ENCODE measurements around the gene VASH1.

The VASH1 gene

GRCh38 chr14:76767681-76768656 is 6.7 kb downstream of the VASH1 start:
- Histone ChIP-seq H3K36me3 (ENCODE audit: insufficient read depth, low read depth, low read length) (no peaks in the 10 kb centered on the region), H3K4me1 (ENCODE audit: insufficient read depth, low read length) (peaks cover 16% of the 10 kb centered on the region), H3K9ac (ENCODE audit: low read depth, low read length) (no peak overlapping the region), H3K4me3 (ENCODE audit: low read length) (peak overlapping the region; percentile 40; the same call in 1 of the 2 replicates), H3K27me3 (ENCODE audit: insufficient read depth, low read length) (peaks cover 30% of the 10 kb centered on the region), H3K9me3 (ENCODE audit: insufficient read depth, low read depth, low read length) (no peaks in the 10 kb centered on the region), H3K27ac (ENCODE audit: low read length) (no peak overlapping the region)

GRCh38 chr14:76768671-76769500 is 7.6 kb downstream of the VASH1 start:
- H3K4me1 ChIP-seq (ENCODE audit: insufficient read depth, low read length) = peaks cover 16% of the 10 kb centered on the region
- peaks cover 21% of the 10 kb centered on the region for H3K27me3 ChIP-seq (ENCODE audit: insufficient read depth, low read length)
- no peaks in the 10 kb centered on the region for H3K36me3 ChIP-seq (ENCODE audit: insufficient read depth, low read depth, low read length)
- no peak overlapping the region for H3K9ac ChIP-seq (ENCODE audit: low read depth, low read length)
- H3K27ac ChIP-seq (ENCODE audit: low read length) = no peak overlapping the region
- H3K4me3 ChIP-seq (ENCODE audit: low read length) = peak overlapping the region; percentile 40; the same call in 1 of the 2 replicates
- H3K9me3 ChIP-seq (ENCODE audit: insufficient read depth, low read depth, low read length) = no peaks in the 10 kb centered on the region

- H3K27me3 ChIP-seq (ENCODE audit: insufficient read depth, low read length) = peaks cover 17% of the 10 kb centered on the region
Observed at GRCh38 chr14:76769636-76770292, 8.5 kb downstream of the VASH1 start.

GRCh38 chr14:76770521-76771436 is 9.5 kb downstream of the VASH1 start:
- H3K4me1 ChIP-seq (ENCODE audit: insufficient read depth, low read length) = peaks cover 16% of the 10 kb centered on the region
- H3K9ac ChIP-seq (ENCODE audit: low read depth, low read length) = no peak overlapping the region
- no peaks in the 10 kb centered on the region for H3K9me3 ChIP-seq (ENCODE audit: insufficient read depth, low read depth, low read length)
- peaks cover 12% of the 10 kb centered on the region for H3K27me3 ChIP-seq (ENCODE audit: insufficient read depth, low read length)
- no peak overlapping the region for H3K27ac ChIP-seq (ENCODE audit: low read length)
- H3K4me3 ChIP-seq (ENCODE audit: low read length) = no peak overlapping the region
- H3K36me3 ChIP-seq (ENCODE audit: insufficient read depth, low read depth, low read length) = no peaks in the 10 kb centered on the region

More at GRCh38 chr14:76769636-76770292, 8.5 kb downstream of the VASH1 start:
- Histone ChIP-seq H3K4me3 (ENCODE audit: low read length) (no peak overlapping the region), H3K9ac (ENCODE audit: low read depth, low read length) (no peak overlapping the region), H3K9me3 (ENCODE audit: insufficient read depth, low read depth, low read length) (no peaks in the 10 kb centered on the region), H3K36me3 (ENCODE audit: insufficient read depth, low read depth, low read length) (no peaks in the 10 kb centered on the region), H3K27ac (ENCODE audit: low read length) (no peak overlapping the region), H3K4me1 (ENCODE audit: insufficient read depth, low read length) (peaks cover 16% of the 10 kb centered on the region)

- Histone ChIP-seq H3K27ac (ENCODE audit: low read length) (no peak overlapping the region), H3K9me3 (ENCODE audit: insufficient read depth, low read depth, low read length) (no peaks in the 10 kb centered on the region), H3K36me3 (ENCODE audit: insufficient read depth, low read depth, low read length) (no peaks in the 10 kb centered on the region), H3K4me1 (ENCODE audit: insufficient read depth, low read length) (peaks cover 17% of the 10 kb centered on the region), H3K4me3 (ENCODE audit: low read length) (no peak overlapping the region), H3K27me3 (ENCODE audit: insufficient read depth, low read length) (peaks cover 10% of the 10 kb centered on the region; the same call in 1 of the 2 replicates), H3K9ac (ENCODE audit: low read depth, low read length) (no peak overlapping the region)
Observed at GRCh38 chr14:76771437-76771980, 10.2 kb downstream of the VASH1 start.

- Histone ChIP-seq H3K9ac (ENCODE audit: low read depth, low read length) (no peak overlapping the region), H3K9me3 (ENCODE audit: insufficient read depth, low read depth, low read length) (no peaks in the 10 kb centered on the region), H3K4me1 (ENCODE audit: insufficient read depth, low read length) (peaks cover 16% of the 10 kb centered on the region), H3K4me3 (ENCODE audit: low read length) (no peak overlapping the region; the same call in 1 of the 2 replicates), H3K27me3 (ENCODE audit: insufficient read depth, low read length) (peaks cover 10% of the 10 kb centered on the region; the same call in 1 of the 2 replicates), H3K36me3 (ENCODE audit: insufficient read depth, low read depth, low read length) (no peaks in the 10 kb centered on the region), H3K27ac (ENCODE audit: low read length) (no peak overlapping the region)
Observed at GRCh38 chr14:76772300-76773187, 11.3 kb downstream of the VASH1 start.

- Histone ChIP-seq H3K4me1 (ENCODE audit: insufficient read depth, low read length) (peaks cover 9% of the 10 kb centered on the region; the same call in 1 of the 2 replicates), H3K27me3 (ENCODE audit: insufficient read depth, low read length) (peaks cover 10% of the 10 kb centered on the region; the same call in 1 of the 2 replicates), H3K27ac (ENCODE audit: low read length) (no peak overlapping the region), H3K9ac (ENCODE audit: low read depth, low read length) (no peak overlapping the region), H3K4me3 (ENCODE audit: low read length) (no peak overlapping the region), H3K9me3 (ENCODE audit: insufficient read depth, low read depth, low read length) (no peaks in the 10 kb centered on the region), H3K36me3 (ENCODE audit: insufficient read depth, low read depth, low read length) (no peaks in the 10 kb centered on the region)
Observed at GRCh38 chr14:76773188-76773885, 12.1 kb downstream of the VASH1 start.

GRCh38 chr14:76773956-76774820 is 12.9 kb downstream of the VASH1 start:
- Histone ChIP-seq H3K27ac (ENCODE audit: low read length) (no peak overlapping the region), H3K9ac (ENCODE audit: low read depth, low read length) (no peak overlapping the region), H3K4me1 (ENCODE audit: insufficient read depth, low read length) (peaks cover 6% of the 10 kb centered on the region; the same call in 1 of the 2 replicates)

More at GRCh38 chr14:76773956-76774820, 12.9 kb downstream of the VASH1 start:
- Histone ChIP-seq H3K36me3 (ENCODE audit: insufficient read depth, low read depth, low read length) (no peaks in the 10 kb centered on the region), H3K4me3 (ENCODE audit: low read length) (no peak overlapping the region), H3K27me3 (ENCODE audit: insufficient read depth, low read length) (peaks cover 10% of the 10 kb centered on the region; the same call in 1 of the 2 replicates), H3K9me3 (ENCODE audit: insufficient read depth, low read depth, low read length) (no peaks in the 10 kb centered on the region)
